ENCODE results near the gene CEP164.
A peak's percentile ranks its signal among the peaks of the same experiment; 100 is the strongest.

CEP164 gene

DNA sequence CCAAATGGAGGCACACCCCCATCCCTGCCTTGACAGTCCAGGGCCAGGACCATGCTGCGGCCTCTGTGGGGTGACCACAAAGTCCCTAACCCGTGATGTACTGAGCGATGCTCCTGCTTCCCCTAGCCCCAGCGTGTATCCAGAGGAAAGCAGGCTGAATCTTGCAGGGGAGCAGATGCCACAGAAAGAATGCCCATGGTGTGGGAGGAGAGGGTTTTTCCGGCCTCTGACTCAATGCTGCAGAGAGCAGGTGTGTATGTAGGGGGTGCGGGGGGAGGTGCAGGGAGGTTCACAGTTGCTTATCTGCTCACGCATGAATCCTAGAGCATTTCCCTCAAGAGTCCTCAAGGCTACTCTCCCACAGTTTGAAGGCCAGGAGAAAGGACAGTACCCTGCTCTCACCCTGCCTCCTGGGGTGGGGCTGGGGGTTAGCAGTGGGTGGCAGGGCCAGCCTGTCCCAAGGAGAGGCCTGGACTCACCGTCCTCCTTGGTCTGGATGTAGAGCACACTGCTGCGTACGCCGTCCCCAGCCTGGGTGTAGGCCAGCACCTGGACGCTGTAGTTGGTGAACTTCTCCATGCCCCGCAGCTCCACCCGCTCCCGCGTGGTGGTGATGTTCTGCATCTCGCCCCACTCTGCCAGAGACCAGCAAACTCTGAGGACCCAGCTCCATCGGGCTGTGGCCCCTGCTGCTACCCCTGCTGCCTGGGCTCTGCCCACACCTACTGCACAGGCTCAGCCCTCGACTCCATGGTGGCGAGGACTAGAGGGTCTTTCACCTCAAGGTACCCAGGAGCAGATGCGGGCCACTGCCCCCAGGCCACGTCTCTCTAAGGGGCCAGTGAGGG lies 130.8 kb downstream of the CEP164 start:
- DNase-seq (ENCODE audit: low read depth) = peak; percentile 44
- TF ChIP-seq CTCF (IDR thresholded peaks at IDR 0.05; ENCODE audit: low read depth, low read length, missing control alignments) = no peak
- H3K4me3 ChIP-seq (ENCODE audit: low read depth, low read length) = peak overlapping the region; percentile 45

- H3K4me3 ChIP-seq (ENCODE audit: low read depth, low read length) = no peak overlapping the region
- TF ChIP-seq CTCF (IDR thresholded peaks at IDR 0.05; ENCODE audit: low read depth, low read length, missing control alignments) = no peak
- DNase-seq (ENCODE audit: low read depth) = no peak
Measured at GRCh38 chr11:117459123-117459978, 131.7 kb downstream of the CEP164 start.

GRCh38 chr11:117459979-117460300 lies 132.3 kb downstream of the CEP164 start:
- H3K4me3 ChIP-seq (ENCODE audit: low read depth, low read length) = no peak overlapping the region
- no peak for TF ChIP-seq CTCF (IDR thresholded peaks at IDR 0.05; ENCODE audit: low read depth, low read length, missing control alignments)
- no peak for DNase-seq (ENCODE audit: low read depth)

GRCh38 chr11:117461396-117462182 lies 133.9 kb downstream of the CEP164 start:
- H3K4me3 ChIP-seq (ENCODE audit: low read depth, low read length) = no peak overlapping the region
- DNase-seq (ENCODE audit: low read depth) = no peak
- TF ChIP-seq CTCF (IDR thresholded peaks at IDR 0.05; ENCODE audit: low read depth, low read length, missing control alignments) = no peak

DNA sequence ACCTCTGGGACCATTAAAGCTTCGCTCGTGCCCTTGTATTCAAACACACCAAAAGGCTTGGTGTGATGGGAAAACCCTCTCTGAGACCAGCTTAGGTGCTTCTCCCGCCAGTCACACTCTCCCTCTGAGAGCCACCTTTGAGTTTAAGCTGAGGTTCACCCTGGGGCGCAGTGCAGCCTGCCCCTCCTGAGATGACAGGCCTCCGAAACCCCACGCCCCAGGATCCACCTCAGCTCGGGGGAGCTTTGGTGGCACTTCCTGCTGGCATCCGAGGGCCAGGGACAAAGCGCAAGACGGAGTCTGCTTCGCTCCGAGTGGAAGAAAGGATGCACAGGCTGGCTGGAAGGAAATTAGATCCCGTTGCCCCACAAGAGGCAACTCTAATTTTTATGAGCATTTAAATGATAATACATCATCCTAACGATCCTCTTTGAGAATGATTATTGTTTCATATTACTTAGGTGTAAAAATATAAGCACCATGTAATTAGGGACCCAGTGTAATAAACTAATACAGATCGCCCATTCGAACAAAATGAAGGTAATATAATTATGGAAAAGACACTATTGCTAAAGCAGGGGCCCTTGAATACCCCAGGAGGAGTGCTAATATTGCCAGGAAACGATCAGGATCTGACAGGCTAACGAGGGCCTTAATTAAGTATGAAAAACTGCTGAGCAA lies 134.7 kb downstream of the CEP164 start:
- DNase-seq (ENCODE audit: low read depth) = no peak
- H3K4me3 ChIP-seq (ENCODE audit: low read depth, low read length) = no peak overlapping the region
- TF ChIP-seq CTCF (IDR thresholded peaks at IDR 0.05; ENCODE audit: low read depth, low read length, missing control alignments) = no peak

GRCh38 chr11:117462864-117463247 lies 135.2 kb downstream of the CEP164 start:
- no peak overlapping the region for H3K4me3 ChIP-seq (ENCODE audit: low read depth, low read length)
- no peak for TF ChIP-seq CTCF (IDR thresholded peaks at IDR 0.05; ENCODE audit: low read depth, low read length, missing control alignments)
- no peak for DNase-seq (ENCODE audit: low read depth)

Data from GM12864 (cell line).